ENCODE data around the gene CCN5. TPM values are rescaled to one million over a fixed set of nuclear protein-coding genes. Genes with fewer than 3 reads are reported as not detected.
A peak's percentile ranks its signal among the peaks of the same experiment; 100 is the strongest.

Gene CCN5
- total and polyA plus RNA-seq, 2 of the 13 experiments (the other 11 are each of a cell fraction or from before 2014, with no cell fraction given): 0.12 TPM; not detected in 1

DNA sequence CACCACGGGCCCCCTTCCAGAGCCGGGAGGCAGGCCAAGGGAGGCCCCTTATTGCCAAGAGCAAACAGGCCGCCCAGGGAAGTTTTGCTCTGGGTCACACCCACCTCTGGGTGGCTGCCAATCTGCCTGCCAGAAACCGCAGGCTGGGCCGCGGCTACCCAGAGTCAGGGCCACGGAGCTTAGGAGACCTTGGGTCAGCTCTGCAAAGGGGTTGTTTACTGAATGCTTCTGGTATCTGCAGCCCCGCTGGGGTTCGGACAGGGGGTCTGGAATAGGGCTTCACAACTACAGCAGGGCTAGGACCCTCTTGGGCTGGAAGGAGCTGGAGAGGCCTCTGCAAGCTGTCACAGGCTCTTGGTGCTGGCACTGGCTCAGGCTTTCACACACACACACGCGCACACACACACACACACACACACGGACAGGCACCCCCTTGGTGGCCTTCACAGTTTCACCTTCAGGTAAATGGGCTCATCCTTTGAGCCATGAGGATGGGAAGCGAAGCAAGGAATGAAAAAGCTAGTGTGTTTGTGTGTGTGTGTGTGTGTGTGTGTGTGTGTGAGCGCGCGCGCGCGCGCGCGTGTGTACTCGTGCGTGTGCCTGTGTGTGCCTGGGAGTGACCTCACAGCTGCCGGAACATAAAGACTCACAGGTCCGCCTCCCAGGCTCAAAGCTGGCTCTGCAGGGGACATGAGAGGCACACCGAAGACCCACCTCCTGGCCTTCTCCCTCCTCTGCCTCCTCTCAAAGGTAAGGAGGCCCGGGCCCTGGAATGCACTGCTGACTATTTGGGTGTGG lies at the start of gene CCN5 (continued):
- TF ChIP-seq ELF3 (CRISPR knock-in tag; IDR thresholded peaks at IDR 0.05) (no peak), SP5 (CRISPR knock-in tag; IDR thresholded peaks at IDR 0.05; ENCODE audit: borderline replicate concordance, low read depth) (peak; percentile 63), TGIF2 (CRISPR knock-in tag; IDR thresholded peaks at IDR 0.05) (no peak), ZNF781 (CRISPR knock-in tag; IDR thresholded peaks at IDR 0.05; ENCODE audit: borderline replicate concordance, not compliant biosample characterization) (no peak), FOXC1 (CRISPR knock-in tag; IDR thresholded peaks at IDR 0.05; ENCODE audit: borderline replicate concordance) (0 out of 2 replicates have a peak, but pooled peaks have one; percentile 35), NCOA2 (CRISPR knock-in tag; IDR thresholded peaks at IDR 0.05) (0 out of 2 replicates have a peak, but pooled peaks have one; percentile 15), ZFY (CRISPR knock-in tag; IDR thresholded peaks at IDR 0.05) (peak; percentile 36; the same call in 1 of the 2 replicates), ARHGAP35 (CRISPR knock-in tag; IDR thresholded peaks at IDR 0.05; ENCODE audit: borderline replicate concordance) (no peak), TBX2 (CRISPR knock-in tag; IDR thresholded peaks at IDR 0.05; ENCODE audit: borderline replicate concordance) (0 out of 2 replicates have a peak, but pooled peaks have one; percentile 2), ZFX (CRISPR knock-in tag; IDR thresholded peaks at IDR 0.05; ENCODE audit: low read depth) (peak; percentile 28; the same call in 1 of the 2 replicates), ZNF629 (CRISPR knock-in tag; conservative IDR thresholded peaks at IDR 0.05) (peak; percentile 78), ZNF335 (CRISPR knock-in tag; IDR thresholded peaks at IDR 0.05) (peak; percentile 96), ZNF331 (CRISPR knock-in tag; IDR thresholded peaks at IDR 0.05) (peak; percentile 41; the same call in 1 of the 2 replicates), SIN3B (IDR thresholded peaks at IDR 0.05; ENCODE audit: low read length) (no peak), NR2F6 (IDR thresholded peaks at IDR 0.05) (no peak), NR2F6 (CRISPR knock-in tag; IDR thresholded peaks at IDR 0.05) (0 out of 2 replicates have a peak, but pooled peaks have one; percentile 24), ZNF768 (CRISPR knock-in tag; IDR thresholded peaks at IDR 0.05) (peak; percentile 63; the same call in 1 of the 2 replicates), ZNF75D (CRISPR knock-in tag; IDR thresholded peaks at IDR 0.05; ENCODE audit: borderline replicate concordance) (no peak), SNRNP70 (IDR thresholded peaks at IDR 0.05; ENCODE audit: low read depth, low read length) (no peak)
- TF ChIP-seq, protein P1, sequence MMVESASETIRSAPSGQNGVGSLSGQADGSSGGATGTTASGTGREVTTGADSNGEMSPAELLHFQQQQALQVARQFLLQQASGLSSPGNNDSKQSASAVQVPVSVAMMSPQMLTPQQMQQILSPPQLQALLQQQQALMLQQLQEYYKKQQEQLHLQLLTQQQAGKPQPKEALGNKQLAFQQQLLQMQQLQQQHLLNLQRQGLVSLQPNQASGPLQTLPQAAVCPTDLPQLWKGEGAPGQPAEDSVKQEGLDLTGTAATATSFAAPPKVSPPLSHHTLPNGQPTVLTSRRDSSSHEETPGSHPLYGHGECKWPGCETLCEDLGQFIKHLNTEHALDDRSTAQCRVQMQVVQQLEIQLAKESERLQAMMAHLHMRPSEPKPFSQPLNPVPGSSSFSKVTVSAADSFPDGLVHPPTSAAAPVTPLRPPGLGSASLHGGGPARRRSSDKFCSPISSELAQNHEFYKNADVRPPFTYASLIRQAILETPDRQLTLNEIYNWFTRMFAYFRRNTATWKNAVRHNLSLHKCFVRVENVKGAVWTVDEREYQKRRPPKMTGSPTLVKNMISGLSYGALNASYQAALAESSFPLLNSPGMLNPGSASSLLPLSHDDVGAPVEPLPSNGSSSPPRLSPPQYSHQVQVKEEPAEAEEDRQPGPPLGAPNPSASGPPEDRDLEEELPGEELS (CRISPR knock-in tag; IDR thresholded peaks at IDR 0.05): 0 out of 2 replicates have a peak, but pooled peaks have one; percentile 12
- TF ChIP-seq, protein P2, sequence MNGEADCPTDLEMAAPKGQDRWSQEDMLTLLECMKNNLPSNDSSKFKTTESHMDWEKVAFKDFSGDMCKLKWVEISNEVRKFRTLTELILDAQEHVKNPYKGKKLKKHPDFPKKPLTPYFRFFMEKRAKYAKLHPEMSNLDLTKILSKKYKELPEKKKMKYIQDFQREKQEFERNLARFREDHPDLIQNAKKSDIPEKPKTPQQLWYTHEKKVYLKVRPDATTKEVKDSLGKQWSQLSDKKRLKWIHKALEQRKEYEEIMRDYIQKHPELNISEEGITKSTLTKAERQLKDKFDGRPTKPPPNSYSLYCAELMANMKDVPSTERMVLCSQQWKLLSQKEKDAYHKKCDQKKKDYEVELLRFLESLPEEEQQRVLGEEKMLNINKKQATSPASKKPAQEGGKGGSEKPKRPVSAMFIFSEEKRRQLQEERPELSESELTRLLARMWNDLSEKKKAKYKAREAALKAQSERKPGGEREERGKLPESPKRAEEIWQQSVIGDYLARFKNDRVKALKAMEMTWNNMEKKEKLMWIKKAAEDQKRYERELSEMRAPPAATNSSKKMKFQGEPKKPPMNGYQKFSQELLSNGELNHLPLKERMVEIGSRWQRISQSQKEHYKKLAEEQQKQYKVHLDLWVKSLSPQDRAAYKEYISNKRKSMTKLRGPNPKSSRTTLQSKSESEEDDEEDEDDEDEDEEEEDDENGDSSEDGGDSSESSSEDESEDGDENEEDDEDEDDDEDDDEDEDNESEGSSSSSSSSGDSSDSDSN (CRISPR knock-in tag; IDR thresholded peaks at IDR 0.05): 0 out of 2 replicates have a peak, but pooled peaks have one; percentile 38
- TF ChIP-seq, protein P3, sequence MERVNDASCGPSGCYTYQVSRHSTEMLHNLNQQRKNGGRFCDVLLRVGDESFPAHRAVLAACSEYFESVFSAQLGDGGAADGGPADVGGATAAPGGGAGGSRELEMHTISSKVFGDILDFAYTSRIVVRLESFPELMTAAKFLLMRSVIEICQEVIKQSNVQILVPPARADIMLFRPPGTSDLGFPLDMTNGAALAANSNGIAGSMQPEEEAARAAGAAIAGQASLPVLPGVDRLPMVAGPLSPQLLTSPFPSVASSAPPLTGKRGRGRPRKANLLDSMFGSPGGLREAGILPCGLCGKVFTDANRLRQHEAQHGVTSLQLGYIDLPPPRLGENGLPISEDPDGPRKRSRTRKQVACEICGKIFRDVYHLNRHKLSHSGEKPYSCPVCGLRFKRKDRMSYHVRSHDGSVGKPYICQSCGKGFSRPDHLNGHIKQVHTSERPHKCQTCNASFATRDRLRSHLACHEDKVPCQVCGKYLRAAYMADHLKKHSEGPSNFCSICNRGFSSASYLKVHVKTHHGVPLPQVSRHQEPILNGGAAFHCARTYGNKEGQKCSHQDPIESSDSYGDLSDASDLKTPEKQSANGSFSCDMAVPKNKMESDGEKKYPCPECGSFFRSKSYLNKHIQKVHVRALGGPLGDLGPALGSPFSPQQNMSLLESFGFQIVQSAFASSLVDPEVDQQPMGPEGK (CRISPR knock-in tag; IDR thresholded peaks at IDR 0.05): peak; percentile 43; the same call in 1 of the 2 replicates
- TF ChIP-seq, protein P4, sequence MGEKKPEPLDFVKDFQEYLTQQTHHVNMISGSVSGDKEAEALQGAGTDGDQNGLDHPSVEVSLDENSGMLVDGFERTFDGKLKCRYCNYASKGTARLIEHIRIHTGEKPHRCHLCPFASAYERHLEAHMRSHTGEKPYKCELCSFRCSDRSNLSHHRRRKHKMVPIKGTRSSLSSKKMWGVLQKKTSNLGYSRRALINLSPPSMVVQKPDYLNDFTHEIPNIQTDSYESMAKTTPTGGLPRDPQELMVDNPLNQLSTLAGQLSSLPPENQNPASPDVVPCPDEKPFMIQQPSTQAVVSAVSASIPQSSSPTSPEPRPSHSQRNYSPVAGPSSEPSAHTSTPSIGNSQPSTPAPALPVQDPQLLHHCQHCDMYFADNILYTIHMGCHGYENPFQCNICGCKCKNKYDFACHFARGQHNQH (CRISPR knock-in tag; IDR thresholded peaks at IDR 0.05): 0 out of 2 replicates have a peak, but pooled peaks have one; percentile 23
